ENCODE measurements around the gene PAN3.

GRCh38 chr13:28299916-28300315 is 161.6 kb downstream of the PAN3 start:
- no peak for TF ChIP-seq CTCF (IDR thresholded peaks at IDR 0.05)
- TF ChIP-seq POLR2A (IDR thresholded peaks at IDR 0.05): no peak
